Posterior vena cava (tissue), 2 donors: ENCODE results near the gene KIF23. TPM values are rescaled to one million over a fixed set of nuclear protein-coding genes. Genes with fewer than 3 reads are reported as not detected.
"Not testable (repeated sequence)": the region's sequence is repeated elsewhere in the genome, so short reads cannot be mapped to it uniquely, and the experiment has no call there.

Source experiments
- DNase-seq: peaks from one replicate; pipeline ENCODE4 v3.0.0-alpha.2; 2020; ENCODE audit warnings: low spot score
- intact Hi-C, 2 donors: fragments of 100-400 bp; cut with DNase I; formaldehyde crosslinking; loops; one replicate each; pipeline versions ENCODE4 v1.14.1 to v1.14.2; 2022 to 2023
- total RNA-seq, 2 donors: library from RNA; stranded (reverse); fragmentation: NEBNext Ultra II Directional; extraction: Animal tissue kit (Norgen Biotek cat#: 25700); gene quantifications; one replicate each; pipeline ENCODE4 v1.2.1, GENCODE V29; 2021
- donor health status: DM: yes; HTN: yes; CAD: no.
- donor health status: DM: yes; HTN: yes; CAD: no.

Gene KIF23
- total RNA-seq, 2 donors from 2014 or later, result 3.3 to 4.7 TPM

DNA sequence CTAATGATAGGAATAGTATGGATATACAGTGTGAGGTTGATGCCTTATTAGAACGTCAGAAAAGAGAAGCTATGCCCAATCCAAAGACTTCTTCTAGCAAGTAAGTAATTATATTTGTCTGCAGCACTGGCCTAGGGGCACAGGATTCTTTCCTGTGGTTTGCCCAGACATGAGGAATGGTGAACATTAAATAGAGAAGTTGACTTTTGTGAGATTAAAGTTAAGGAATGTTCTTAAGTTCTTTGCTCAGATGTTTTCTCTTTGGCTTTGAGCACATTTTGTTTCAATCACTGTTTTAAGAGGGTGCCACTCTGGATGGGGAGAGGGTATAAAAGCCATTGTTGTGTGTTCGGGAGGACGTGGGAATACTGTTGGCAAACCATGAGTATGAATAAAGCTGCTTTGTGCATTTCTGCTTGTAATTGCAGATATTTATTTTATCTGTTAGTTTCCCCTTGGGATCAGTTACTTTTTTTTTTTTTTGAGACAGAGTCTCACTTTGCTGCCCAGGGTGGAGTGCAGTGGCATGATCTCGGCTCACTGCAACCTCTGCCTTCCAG is 8.3 kb downstream of the KIF23 start:
- intact Hi-C loops, result no loop called here
- no peak for DNase-seq

DNA sequence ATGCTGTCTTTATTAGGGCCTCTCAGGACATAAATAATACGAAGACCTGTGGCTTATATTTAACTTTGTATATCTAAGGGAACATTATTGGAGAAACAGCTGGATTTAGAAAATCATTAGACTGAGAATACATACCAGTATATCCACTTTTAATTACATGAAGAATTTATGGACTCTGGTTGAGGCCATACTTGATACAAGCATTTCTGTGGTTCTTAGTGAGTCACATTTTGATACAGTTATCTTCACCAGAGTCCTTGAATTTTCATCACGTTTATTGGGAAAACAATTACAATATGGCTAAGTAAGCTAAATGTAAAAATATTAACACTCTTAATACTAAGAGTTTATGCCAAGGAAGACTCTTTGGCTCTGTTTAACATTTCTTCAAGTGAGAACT is 9.9 kb downstream of the KIF23 start:
- intact Hi-C loops, result no loop called here

GRCh38 chr15:69424748-69425413 is 10.7 kb downstream of the KIF23 start:
- intact Hi-C loops, result no loop called here
- DNase-seq, result no peak

More for the DNA sequence above, 9.9 kb downstream of the KIF23 start:
- DNase-seq, result no peak

DNA sequence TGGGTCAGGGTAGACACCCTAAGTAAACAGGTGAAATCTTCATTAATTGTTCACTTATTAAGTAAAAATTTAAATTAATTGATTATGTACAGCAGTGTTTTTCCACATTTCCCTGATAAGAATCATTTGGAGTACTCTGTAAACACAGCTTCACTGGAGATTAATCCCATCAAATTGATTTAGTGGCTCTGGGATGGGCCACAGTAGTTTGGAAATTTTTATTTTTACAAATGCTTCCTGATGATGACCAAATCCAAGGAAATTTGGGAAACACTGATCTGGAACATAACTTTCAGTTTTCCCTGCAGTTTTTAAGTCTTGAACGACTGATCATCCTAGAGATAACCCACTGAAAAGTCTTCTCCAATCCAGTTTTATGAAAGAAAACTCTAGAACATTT is 19.7 kb downstream of the KIF23 start:
- no peak for DNase-seq
- intact Hi-C loops, result no loop called here

DNA sequence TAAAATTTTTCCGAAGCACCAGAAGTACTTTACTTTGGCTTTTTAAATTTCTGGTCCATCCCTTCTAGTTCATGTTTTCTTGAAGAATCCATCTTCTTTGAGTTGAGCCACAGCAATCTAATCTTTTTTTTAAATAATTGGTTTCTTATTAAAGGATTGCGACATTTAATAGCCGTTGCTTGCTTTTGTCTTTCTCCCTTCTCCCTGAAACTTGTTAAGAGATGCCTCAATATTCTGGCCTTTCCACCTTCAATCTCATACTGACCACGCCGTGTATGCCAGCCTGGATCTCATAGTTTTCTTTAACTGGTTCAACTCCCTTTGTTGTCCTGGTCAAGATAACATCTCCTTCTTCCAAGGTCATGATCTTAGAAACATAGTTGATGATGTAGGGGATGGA is 20.1 kb downstream of the KIF23 start:
- intact Hi-C loops, result no loop called here
- no peak for DNase-seq

DNA sequence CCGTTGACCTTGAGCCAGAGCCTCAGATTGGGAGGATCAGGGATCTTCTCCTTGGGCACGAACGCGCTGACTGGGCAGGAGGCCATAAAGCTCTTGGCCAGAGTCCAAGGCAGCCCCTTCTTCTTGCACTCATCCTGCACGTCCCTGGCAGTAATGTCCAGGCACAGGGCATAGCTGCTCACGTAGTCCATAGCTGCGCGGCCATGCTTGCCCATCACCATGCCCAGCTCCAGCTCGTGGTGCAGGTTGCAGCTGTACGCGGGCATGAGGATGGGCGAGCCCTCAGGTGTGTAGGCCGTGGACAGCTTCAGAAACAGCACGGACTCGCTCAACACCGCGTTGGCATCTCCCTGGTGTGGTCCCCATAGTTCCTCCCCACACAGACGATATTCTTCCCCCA is 20.5 kb downstream of the KIF23 start:
- DNase-seq, result no peak
- intact Hi-C loops, result no loop called here

DNA sequence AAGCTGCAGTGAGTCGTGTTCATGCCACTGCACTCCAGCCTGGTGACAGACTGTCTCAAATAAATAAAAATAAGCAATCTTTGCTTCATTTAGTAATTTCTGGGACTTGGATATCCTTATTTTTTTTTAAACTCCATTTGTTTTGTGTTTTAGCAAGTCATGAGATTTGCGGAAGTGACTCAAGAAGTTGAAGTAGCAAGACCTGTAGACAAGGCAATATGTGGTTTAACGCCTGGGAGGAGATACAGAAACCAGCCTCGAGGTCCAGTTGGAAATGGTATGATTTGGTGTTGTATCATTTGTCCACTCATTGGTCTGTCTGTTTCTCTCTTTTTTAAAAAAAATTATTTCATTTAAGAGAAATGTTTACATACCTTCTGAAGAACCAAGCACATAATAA is 21.8 kb downstream of the KIF23 start:
- intact Hi-C loops, result no loop called here
- no peak for DNase-seq

DNA sequence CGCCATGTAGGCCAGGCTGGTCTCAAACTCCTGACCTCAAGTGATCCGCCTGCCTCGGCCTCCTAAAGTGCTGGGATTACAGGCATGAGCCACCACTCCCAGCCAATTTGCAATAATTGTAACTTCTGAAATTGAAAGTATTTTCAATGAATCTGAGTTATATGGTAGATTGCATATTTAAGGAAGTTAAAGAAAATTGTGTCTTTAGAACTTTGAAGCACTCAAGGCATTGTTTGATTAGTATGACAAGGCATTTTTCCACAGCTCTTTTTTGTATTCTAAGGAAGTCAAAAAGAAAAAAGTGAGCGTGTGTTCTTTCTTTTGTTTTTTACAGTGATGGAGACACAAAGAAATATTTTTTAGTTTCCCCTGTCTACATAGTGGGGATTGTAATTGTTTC is 22.8 kb downstream of the KIF23 start:
- intact Hi-C loops, result no loop called here
- no peak for DNase-seq

- DNase-seq, result no peak
- intact Hi-C loops, result no loop called here
These were observed 25.5 kb downstream of the KIF23 start for GRCh38 chr15:69439623-69440022.

DNA sequence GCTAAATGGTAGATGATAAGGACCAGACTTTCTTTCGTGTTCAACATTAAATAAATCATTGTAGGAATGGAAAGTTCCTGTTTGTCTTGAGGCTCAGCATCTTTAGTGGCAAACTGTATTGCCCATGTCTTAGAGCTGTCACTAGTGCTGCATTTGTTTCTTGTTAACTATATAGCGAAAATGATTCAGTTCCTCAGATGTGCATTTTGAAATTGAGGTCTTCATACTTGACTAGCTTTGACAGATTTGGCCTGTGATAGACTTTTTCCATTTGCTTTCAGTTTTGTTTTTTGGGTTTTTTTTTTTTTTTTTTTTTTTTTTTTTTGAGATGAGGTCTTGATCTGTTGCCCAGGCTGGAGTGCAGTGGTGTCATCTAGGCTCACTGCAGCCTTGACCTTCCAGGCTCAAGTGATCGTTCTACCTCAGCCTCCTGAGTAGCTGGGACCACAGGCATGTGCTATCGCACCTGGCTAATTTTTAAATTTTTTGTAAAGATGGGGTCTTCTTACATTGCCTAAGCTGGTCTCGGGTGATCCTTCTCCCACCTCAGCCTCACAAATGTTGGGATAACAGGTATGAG is 29.0 kb downstream of the KIF23 start:
- DNase-seq, result no peak
- intact Hi-C loops, result no loop called here

DNA sequence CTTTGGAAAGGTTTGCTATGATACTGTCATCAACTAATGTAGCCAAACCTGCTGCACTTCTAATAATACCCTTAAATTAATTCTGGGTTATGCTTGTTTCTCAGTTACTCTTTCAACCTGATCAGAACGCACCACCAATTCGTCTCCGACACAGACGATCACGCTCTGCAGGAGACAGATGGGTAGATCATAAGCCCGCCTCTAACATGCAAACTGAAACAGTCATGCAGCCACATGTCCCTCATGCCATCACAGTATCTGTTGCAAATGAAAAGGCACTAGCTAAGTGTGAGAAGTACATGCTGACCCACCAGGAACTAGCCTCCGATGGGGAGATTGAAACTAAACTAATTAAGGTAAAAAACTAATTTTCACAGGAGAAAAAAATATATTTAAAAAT is 30.5 kb downstream of the KIF23 start:
- intact Hi-C loops, result loop anchor here in 1 of 2 donors (5.0 kb wide), 1 partner anchor 367 kb away; no protein-coding TSS in a partner anchor
- no peak for DNase-seq

GRCh38 chr15:69446953-69447352 is 32.8 kb downstream of the KIF23 start:
- DNase-seq, result no peak
- intact Hi-C loops, result loop anchor here in 1 of 2 donors (5.0 kb wide), 1 partner anchor 370 kb away; no protein-coding TSS in a partner anchor

GRCh38 chr15:69450221-69450620 is 36.1 kb downstream of the KIF23 start:
- DNase-seq, intact Hi-C loops: not testable (repeated sequence)

DNA sequence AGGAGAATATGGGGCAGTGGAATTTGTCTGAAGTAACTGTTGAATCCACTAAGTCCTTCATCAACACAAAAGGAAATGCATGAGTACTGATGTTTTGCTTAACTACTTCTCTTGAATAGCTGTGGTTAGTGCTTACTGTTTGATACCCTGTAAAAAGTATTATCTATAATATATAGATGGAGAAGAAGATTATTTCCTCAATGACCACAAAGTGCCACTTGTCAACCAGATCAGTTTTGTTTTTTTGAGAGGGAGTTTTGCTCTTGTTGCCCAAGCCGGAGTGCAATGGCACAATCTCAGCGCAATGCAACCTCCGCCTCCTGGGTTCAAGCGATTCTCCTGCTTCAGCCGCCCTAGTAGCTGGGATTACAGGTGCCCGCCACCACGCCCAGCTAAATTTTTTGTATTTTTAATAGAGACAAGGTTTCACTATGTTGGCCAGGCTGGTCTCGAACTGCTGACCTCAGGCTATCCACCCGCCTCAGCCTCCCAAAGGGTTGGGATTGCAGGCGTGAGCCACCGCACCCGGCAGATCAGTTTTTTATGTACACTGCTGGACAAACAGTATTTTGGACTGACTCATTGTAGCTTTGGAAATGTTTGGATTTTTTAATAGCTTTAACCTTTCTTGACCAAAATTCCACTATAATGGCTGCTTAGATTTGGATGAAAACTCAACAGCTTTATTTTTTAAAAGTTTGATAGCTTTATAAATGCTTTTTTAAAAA is 37.0 kb downstream of the KIF23 start:
- intact Hi-C loops, result no loop called here
- no peak for DNase-seq

DNA sequence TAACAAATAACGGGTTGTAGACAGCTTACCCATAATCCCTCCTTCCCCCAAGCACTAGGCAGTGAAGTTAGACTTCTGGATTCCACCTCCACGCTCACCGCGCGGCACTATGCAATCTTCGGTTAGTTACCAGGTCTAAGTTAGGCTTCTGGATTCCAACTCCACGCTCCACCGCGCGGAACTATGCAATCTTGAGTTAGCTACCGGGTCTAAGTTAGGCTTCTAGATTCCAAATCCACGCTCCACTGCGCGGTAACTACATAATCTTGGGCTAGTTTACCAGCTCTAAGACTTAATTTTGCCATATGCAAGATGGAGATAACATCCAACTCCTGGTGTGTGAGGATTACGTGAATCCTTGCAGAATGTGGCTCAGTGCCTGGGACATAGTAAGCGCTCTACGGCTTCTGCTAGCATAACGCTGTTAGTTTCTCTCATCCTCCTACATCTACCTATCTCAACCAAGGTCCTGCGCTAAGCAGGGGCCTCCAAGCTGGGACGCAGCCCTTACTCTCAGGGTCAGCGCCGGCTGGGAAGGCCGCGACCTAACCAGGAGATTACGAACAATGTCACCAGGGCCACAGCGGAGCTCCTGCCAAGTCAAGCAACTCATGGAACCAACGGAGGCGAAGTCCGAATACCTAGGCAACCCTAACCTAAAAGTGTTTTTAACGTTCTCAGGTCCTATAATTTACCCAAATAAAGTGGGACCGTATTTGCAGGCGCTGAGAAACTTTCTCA is 38.0 kb downstream of the KIF23 start:
- peak; percentile 84 for DNase-seq
- intact Hi-C loops, result no loop called here

DNA sequence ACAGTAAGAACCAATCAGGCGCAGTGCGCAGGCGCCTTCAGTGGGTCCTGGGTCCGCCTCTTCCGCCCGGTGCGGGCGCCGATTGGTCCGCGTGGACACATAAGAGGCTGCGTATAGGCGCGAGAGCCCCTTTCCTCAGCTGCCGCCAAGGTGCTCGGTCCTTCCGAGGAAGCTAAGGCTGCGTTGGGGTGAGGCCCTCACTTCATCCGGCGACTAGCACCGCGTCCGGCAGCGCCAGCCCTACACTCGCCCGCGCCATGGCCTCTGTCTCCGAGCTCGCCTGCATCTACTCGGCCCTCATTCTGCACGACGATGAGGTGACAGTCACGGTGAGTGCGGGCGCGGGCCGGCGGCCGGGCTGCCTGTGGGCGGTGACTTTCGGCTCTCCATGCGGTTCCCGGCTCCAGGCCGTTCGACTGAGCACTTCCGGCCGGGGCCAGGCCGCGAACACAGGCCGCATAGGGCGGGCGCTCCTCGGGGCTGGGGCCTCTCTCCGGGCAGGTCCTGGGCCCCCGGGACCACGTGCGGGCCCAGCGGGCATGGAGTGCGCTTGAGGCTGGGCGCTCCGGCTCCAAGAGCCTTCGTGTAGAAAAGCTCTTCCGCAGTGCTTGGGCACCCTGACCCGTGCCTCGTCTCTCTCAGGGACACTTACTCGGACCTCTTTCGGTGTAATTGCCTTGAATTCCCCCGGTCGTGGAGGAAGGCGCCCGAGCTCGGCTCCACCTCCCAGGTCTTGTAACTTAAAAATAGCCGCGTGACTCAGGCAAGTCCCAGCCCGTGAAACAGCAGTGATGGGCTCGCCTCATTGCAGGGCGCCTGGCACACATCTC is 38.8 kb downstream of the KIF23 start, which contains the start of gene RPLP1:
Gene RPLP1 (plus strand): TSS at position 127 of the 830 bp plus-strand sequence. CDS start 131 bp downstream, at position 258.
- intact Hi-C loops, result no loop called here
- DNase-seq, result peak; percentile 99

DNA sequence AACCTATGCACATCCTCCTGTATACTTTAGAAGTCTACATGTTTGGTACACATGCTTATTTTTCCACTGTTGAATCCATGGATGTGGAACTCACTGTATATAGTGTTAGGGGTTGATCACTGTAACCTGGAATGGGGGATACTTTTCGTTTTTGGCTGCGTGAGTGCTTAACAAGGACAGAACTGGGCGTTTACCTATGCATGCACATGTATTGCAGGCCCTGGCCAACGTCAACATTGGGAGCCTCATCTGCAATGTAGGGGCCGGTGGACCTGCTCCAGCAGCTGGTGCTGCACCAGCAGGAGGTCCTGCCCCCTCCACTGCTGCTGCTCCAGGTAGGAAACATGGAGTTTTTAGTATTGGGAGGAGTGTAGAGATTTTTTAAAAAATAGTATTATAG is 40.8 kb downstream of the KIF23 start:
- intact Hi-C loops, result no loop called here
- DNase-seq, result no peak
